Stomach (tissue), 4 donors: ENCODE measurements around the gene OTOG.

Source experiments
- POLR2A ChIP-seq, 4 donors: fragments of 450-650 bp; IDR thresholded peaks; one replicate each; pipeline ENCODE4 v1.6.1; 2016; ENCODE audit warnings: antibody characterized with exemption in 4 of 4, control low read depth in 2 of 4, mild to moderate bottlenecking in 1 of 4, moderate library complexity in 1 of 4
- TF ChIP-seq, protein P1 (sequence below), 7 experiments: fragments of 450-650 bp in 4 of 7; fragments of 200-600 bp in 3 of 7; sonication (generic) in 3 of 7; IDR thresholded peaks; one replicate each; pipeline ENCODE4 v1.5.1; 2016 to 2019; ENCODE audit warnings: antibody characterized with exemption in 7 of 7, control low read depth in 2 of 7, mild to moderate bottlenecking in 1 of 7

DNA sequence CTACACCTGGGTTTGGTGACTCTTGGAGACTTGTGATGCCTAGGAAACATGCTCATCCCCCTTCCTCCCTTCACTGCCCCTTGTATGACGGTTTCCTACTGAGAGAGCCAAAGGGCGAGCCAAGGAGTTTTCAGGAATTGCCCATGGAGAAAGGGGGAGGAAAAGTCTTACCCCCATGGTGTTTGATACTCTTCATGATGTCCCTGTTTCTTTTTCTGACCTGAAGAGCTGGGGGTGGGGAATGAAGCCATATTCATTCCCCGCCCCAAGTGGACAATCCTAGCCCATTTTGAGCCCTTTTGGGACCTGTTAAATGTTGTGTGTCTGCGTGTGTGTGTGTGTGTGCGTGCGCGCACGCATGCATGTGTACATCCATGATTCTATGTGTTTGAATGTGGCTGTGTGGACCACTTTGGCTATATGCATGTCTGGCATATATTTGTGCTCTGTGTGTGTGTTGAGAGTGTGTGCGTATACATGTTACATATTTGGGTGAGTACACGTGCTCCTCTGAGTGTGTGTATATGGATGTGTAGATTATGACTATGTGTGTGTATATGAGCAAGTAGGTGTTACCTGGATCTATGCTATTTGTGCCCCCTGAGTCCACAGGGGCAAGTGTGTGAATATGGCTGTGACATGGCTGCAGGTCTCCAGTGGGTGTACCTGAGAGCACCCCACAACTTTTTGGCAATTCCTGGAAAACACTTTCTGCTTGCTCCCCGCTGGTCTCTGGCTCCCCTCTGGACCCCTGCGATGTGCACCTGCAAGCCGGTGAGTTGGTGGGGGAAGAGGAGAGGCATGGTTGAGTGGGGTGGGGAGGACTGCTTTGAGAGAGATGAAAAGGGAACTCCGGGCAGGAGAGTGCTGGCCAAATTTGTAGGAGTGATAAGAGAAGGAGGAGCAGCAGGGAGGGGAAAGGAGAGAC lies 24.6 kb downstream of the OTOG start:
- TF ChIP-seq, protein P1, sequence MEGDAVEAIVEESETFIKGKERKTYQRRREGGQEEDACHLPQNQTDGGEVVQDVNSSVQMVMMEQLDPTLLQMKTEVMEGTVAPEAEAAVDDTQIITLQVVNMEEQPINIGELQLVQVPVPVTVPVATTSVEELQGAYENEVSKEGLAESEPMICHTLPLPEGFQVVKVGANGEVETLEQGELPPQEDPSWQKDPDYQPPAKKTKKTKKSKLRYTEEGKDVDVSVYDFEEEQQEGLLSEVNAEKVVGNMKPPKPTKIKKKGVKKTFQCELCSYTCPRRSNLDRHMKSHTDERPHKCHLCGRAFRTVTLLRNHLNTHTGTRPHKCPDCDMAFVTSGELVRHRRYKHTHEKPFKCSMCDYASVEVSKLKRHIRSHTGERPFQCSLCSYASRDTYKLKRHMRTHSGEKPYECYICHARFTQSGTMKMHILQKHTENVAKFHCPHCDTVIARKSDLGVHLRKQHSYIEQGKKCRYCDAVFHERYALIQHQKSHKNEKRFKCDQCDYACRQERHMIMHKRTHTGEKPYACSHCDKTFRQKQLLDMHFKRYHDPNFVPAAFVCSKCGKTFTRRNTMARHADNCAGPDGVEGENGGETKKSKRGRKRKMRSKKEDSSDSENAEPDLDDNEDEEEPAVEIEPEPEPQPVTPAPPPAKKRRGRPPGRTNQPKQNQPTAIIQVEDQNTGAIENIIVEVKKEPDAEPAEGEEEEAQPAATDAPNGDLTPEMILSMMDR (IDR thresholded peaks at IDR 0.05) = no peak
- no peak for TF ChIP-seq POLR2A (IDR thresholded peaks at IDR 0.05)
